GM19240 (cell line): Measurements from ENCODE around the gene CDKN2D.
"Not testable (repeated sequence)": the region's sequence is repeated elsewhere in the genome, so short reads cannot be mapped to it uniquely, and the experiment has no call there.

Experiments
- DNase-seq: peaks from one replicate; pipeline ENCODE4 v3.0.0; 2011; ENCODE audit warnings: low spot score; ENCODE audit not compliant: insufficient read length

CDKN2D gene

GRCh38 chr19:10582091-10582490 lies 13.3 kb upstream of the CDKN2D start:
- DNase-seq, result no peak

- peak; percentile 70 for DNase-seq
These were observed 12.3 kb upstream of the CDKN2D start for GRCh38 chr19:10580979-10581631.

DNA sequence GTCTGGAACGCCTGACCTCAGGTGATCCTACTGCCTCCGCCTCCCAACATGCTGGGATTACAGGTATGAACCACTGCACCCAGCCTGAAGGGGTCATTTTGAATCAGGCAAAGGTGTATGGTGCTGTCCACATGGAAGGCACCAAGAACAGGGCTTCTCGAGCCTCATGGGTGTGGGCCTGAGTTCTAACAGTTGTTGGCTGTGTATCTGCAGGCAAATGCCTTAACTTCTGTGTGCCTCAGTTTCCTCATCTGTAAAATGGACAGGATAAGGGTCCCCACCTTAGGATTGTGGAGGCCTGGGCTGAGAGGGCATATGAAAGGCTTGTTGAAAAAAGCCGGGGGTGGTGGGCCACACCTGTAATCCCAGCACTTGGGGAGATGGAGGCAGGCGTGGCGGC lies 9.2 kb upstream of the CDKN2D start:
- DNase-seq, result no peak

DNA sequence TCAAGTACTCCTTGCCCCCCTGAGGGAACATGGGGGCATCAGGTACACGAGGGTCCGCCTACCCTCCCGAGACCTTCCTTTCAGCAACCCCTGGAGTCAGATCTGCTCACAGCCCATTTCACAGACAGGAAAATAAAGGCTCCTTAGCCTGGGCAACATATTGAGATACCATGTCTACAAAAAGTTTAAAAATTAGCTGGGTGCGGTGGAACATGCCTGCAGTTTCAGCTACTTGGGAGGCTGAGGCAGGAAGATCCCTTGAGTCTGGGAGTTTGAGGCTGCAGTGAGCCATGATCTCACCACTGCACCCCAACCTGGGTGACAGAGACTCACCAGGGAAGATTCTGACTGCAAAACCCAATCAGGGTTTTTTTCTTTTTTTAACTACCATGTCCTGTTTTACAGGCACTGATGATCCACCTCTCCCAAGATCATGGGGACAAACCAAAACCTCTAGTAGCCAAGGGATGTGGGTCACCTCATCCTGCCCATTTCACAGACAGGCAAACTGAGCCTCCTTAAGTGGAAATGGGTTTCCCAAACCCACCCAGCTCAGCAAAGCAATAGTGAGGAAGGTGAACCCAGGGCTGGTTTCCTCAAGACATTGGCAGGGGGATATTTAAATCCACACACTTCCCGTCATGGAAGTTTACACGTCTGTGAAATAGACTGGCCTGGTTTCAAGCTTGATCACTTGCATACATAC lies 6.4 kb upstream of the CDKN2D start:
- no peak for DNase-seq

GRCh38 chr19:10574462-10574861 lies 5.7 kb upstream of the CDKN2D start:
- DNase-seq, result no peak

- not testable (repeated sequence) for DNase-seq
These were observed 5.0 kb upstream of the CDKN2D start for GRCh38 chr19:10573793-10574192.

DNA sequence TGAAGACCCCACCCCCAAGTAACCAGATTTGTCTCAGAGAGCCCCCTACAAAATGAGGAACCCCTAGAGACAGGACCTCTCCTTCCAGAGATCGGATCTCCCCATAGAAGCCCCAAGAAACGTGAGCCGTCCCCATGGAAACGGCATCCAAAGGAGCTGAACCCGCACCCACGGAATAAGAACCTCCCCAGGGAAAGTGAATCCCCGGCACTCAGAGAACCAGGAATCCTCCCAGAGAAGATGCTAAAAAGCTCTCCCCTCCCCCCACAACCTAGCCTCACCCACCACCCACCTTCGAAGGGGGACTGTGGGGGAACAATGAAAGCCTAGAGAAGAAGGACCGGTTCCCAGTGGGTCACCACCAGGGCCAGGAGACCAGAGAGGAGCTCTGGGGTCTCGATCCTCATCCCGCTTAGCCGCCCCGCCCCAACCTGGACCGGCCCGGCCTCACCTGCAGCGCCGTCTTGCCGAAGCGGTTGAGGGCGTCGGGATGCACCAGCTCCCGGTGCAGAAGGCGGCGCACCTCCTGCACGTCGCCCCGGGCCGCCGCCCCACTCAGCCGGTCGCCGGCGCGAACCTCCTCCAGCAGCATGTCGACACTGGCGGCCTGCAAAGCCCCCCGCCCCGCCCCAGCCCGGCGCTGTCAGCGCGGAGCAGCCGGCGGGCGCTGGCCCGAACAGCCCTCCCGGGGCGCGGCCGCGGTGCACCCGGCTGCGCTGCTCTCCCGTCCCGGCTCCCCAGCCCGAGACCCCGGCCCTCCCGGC lies 535 bp downstream of the CDKN2D start:
- DNase-seq, result no peak

DNA sequence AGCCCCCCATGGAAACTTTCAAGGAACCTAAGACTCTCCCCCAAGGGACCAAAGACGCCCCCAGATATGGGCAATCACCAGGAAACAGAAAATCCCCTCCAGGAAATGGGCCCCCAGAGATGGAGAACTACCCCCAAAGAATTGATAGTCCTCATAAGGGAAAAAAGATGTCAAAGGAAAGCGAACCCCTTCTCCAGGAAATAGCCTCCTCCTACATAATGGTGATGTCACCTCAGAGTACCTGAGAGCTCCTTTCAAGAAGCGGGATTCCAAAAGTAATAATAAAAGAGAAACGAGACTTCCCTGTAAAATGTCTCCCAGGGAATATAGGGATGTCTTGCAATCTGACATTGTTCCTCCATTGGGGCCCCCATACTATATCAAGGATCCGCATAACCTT lies 1.1 kb downstream of the CDKN2D start:
- no peak for DNase-seq

- peak; percentile 51 for DNase-seq
These were observed 1.9 kb downstream of the CDKN2D start for GRCh38 chr19:10566658-10567410.

- DNase-seq, result no peak
These were observed 2.4 kb downstream of the CDKN2D start for GRCh38 chr19:10566408-10566657.

DNA sequence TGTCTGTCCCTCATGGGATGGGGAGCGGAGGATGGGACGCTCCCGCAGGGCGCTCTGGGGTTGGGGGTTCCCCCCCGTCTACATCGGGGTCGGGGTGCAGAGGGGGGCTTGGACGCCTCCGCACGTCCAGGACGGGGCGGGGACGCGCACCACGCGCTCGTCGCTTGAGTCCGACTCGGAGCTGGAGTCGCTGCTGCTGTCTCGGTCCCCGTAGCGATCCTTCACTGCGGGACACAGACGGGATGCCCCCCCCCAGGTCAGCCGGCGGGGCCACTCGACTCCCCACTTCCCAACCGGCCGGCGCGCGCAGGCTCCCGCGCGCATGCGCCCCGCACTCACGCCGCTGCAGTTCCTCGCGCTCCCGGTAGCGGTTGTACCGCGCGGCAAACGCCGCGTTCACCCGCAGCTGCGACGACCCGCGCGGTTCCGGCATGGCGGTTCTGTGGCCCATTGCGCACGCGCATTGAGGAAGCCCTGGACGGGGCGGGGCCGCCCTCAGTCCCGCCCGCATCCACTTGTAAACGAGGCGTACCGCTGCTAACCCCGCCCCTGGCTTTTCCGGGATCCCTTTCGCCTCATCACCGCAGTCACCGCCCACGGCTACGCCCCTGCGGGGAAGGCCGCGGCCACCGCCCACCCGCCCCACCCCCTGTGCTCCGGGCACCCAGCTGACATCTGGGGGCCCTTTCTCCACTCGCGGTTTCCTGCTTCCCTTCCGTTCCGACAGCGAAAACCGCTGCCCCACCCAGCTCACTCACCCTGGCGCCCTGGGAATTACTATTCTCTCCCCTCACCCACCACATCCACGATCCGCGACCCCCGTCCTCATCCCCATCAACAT lies 3.0 kb downstream of the CDKN2D start, which contains the start of gene KRI1:
Gene KRI1, minus strand, starts transcription at position 444 of the 841 bp plus-strand sequence. Its CDS starts 11 bp downstream, at position 433.
- DNase-seq, result peak; percentile 92

DNA sequence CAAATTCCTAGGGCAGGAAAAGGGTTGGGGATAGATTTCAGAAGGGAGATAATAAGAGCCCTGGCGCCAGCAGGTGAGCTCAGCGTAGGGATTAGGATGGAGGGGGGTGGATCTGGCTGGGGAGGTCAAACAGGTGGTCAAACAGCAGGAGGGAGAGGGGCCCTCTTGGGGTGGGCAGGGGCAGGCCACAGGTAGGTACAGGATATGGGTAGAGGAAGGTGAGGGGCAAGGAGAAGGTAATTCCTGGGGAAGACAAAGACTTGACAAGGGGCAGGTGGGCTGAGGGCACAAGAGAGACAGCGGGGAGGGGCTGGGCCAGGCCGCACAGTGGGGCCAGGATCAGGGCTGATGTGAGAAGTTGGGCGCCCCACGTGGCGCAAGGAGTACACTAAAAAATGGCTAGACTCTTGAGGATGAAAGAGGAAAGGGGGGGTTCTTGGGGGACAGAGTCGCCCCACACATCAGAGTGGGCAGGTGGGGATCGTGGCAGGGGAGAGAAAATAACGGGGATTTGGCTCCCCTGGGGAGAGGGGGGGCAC lies 3.7 kb downstream of the CDKN2D start:
- DNase-seq, result peak; percentile 77

- DNase-seq, result no peak
These were observed 6.2 kb downstream of the CDKN2D start for GRCh38 chr19:10562609-10563008.

- DNase-seq, result no peak
These were observed 8.6 kb downstream of the CDKN2D start for GRCh38 chr19:10560154-10560553.

- DNase-seq, result no peak
These were observed 11.1 kb downstream of the CDKN2D start for GRCh38 chr19:10557603-10558197.

GRCh38 chr19:10555610-10555973 lies 13.2 kb downstream of the CDKN2D start:
- no peak for DNase-seq

DNA sequence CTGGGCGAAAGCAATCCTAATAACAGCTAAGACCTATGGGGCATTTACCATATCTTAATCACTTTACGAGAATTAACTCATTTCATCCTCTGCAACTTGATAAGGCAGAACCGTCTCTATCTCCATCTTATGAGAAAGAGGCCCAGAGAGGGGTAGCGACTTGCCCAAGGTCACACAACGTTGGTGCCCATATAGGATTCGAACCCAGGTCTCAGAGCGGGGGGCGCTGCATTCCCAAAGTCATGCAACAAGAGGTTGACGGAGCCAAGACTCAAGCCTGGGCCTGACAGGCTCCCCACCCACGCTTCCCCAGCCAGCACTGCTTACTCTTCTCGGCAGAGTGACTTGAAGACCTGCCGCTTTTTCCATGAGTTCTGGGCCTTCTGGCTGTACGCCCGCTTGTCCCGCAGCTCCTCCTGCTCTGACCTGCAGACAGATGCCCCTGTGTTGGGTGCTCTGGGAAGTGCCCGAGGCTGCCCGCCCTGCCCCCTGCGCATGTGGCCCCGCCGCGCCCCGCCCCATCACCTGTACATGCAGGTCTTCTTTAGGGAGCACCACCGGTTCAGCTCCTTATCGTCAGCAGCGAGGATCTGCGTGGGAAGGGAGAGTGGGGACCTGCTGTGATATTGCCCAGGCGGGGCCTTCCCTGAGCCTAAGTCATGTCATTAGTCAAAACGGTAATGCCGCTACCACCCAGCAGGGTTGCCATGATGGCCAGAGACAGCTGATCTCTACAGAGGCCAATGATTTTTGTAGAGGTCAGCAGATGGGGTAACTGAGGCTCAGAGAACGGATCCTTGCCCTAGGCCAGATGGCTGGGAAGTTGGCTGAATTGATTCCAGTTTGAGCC lies 13.8 kb downstream of the CDKN2D start:
- no peak for DNase-seq

GRCh38 chr19:10553943-10554381 lies 14.8 kb downstream of the CDKN2D start:
- DNase-seq, result peak; percentile 64

DNA sequence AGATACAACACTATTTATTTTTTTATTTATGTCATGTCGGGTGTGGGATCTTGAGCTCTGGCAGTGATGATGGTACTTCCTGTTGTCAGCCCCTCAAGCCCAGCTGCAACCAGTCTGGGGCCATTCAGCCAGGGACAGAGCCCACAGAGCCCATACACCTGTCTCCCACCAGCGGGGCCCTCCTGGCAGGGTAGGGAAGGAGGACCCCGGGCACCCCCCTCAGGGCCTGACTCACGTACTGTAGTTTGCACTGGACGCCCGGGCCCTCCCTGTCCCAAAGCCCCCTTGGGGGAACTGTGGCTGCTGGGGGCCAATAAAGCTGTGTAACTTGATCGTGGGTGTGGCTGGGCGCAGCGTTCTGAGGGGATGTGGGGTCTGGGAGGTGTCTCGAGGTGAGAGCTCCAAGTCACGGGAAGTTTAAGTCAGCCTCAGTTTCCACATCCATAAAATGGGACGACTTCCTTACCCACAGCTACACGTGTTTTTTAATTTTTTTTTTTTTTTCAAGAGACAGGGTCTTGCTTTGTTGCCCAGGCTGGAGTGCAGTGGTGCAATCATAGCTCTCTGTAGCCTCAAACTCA lies 15.6 kb downstream of the CDKN2D start:
- no peak for DNase-seq
